Sigmoid colon (tissue), 7 donors: ENCODE data around the gene SNCAIP. TPM values are rescaled to one million over a fixed set of nuclear protein-coding genes. Genes with fewer than 3 reads are reported as not detected.

ENCODE experiments used
- DNase-seq: peaks from one replicate; pipeline ENCODE4 v3.0.0-alpha.2; 2019
- H3K27ac ChIP-seq, 4 donors: fragments of 200-600 bp; sonication (generic); one replicate each; pipeline ENCODE4 v1.5.1; 2016 to 2019; ENCODE audit warnings: mild to moderate bottlenecking in 1 of 4
- H3K27me3 ChIP-seq, 3 donors: fragments of 200-600 bp; sonication (generic); one replicate each; pipeline ENCODE4 v1.5.1; 2019; ENCODE audit warnings: mild to moderate bottlenecking in 1 of 3
- H3K36me3 ChIP-seq, 4 donors: fragments of 200-600 bp; sonication (generic); one replicate each; pipeline ENCODE4 v1.5.1; 2016 to 2019
- H3K4me1 ChIP-seq, 4 donors: fragments of 200-600 bp; sonication (generic); one replicate each; pipeline ENCODE4 v1.5.1; 2017 to 2019
- H3K4me3 ChIP-seq, 4 donors: fragments of 200-600 bp; sonication (generic); one replicate each; pipeline ENCODE4 v1.5.1; 2017 to 2019; ENCODE audit warnings: mild to moderate bottlenecking in 2 of 4, moderate library complexity in 1 of 4
- H3K9me3 ChIP-seq, 4 donors: fragments of 200-600 bp in 3 of 4; sonication (generic) in 3 of 4; one replicate each; pipeline versions ENCODE4 v1.5.1 to v1.6.1; 2013 to 2019
- CTCF ChIP-seq, 4 experiments: fragments of 450-650 bp in 3 of 4; fragments of 200-600 bp in 1 of 4; IDR thresholded peaks; one replicate each; pipeline ENCODE4 v1.5.1; 2016 to 2019; ENCODE audit warnings: antibody characterized with exemption in 4 of 4, mild to moderate bottlenecking in 3 of 4, moderate library complexity in 2 of 4
- EP300 ChIP-seq, 4 donors: sonication (generic); formaldehyde crosslinking; IDR thresholded peaks; one replicate each; pipeline ENCODE4 v1.6.1; 2017; ENCODE audit warnings: antibody characterized with exemption in 4 of 4
- POLR2A ChIP-seq, 2 donors: fragments of 450-650 bp; IDR thresholded peaks; one replicate each; pipeline ENCODE4 v1.6.1; 2016; ENCODE audit warnings: antibody characterized with exemption in 2 of 2, mild to moderate bottlenecking in 2 of 2, moderate library complexity in 2 of 2
- POLR2AphosphoS5 ChIP-seq, 4 donors: sonication (generic); formaldehyde crosslinking; IDR thresholded peaks; one replicate each; pipeline ENCODE4 v1.6.1; 2017; ENCODE audit warnings: antibody characterized with exemption in 4 of 4
- WGBS, 2 donors: extraction: QIAGEN DNeasy Blood & Tissue Kit; methylation state at CpG; one replicate each; pipeline ENCODE4 v1.1.7; 2013; 5-methylcytosine and 5-hydroxymethylcytosine counted together
- intact Hi-C: fragments of 100-400 bp; cut with DNase I; formaldehyde crosslinking; loops from one replicate; pipeline ENCODE4 v1.15.1; 2023
- polyA plus RNA-seq, 3 donors: library from polyadenylated mRNA; stranded (reverse); fragments of 200-250 nt; gene quantifications; one replicate each; pipeline ENCODE4 v1.2.3, GENCODE V29; 2013
- total RNA-seq, 4 donors: library from RNA; depleted of rRNA; stranded (reverse); fragments of >200 nt; gene quantifications; one replicate each; pipeline ENCODE4 v1.1.0, GENCODE V29; 2016
- donor health status: healthy with polysubstance abuse.
- donor health status: Bipolar disorder and iron deficiency.
- donor health status: healthy.

Gene SNCAIP
- total and polyA plus RNA-seq, 7 donors = 1.2 to 4.3 (median 3.2) TPM; not detected in 1

- 73 to 86% methylated on average over 3 of the region's 3 CpGs for WGBS, 2 donors
- intact Hi-C loops = no loop called here
- H3K27ac ChIP-seq = no peak overlapping the region
- no peaks in the 10 kb centered on the region for H3K27me3 ChIP-seq
- DNase-seq = no peak
- TF ChIP-seq POLR2AphosphoS5 (IDR thresholded peaks at IDR 0.05) (no peak), EP300 (IDR thresholded peaks at IDR 0.05) (no peak), POLR2A (IDR thresholded peaks at IDR 0.05) (no peak), CTCF (IDR thresholded peaks at IDR 0.05) (no peak)
- no peaks in the 10 kb centered on the region for H3K4me1 ChIP-seq
- no peaks in the 10 kb centered on the region for H3K36me3 ChIP-seq
- no peaks in the 10 kb centered on the region for H3K9me3 ChIP-seq
- no peak overlapping the region for H3K4me3 ChIP-seq
Measured at GRCh38 chr5:122341087-122341486, 29.1 kb downstream of the SNCAIP start.

GRCh38 chr5:122342256-122342655 is 30.2 kb downstream of the SNCAIP start:
- intact Hi-C loops = no loop called here
- H3K36me3 ChIP-seq = no peaks in the 10 kb centered on the region
- no peak for DNase-seq
- no peak overlapping the region for H3K27ac ChIP-seq
- H3K4me1 ChIP-seq = no peaks in the 10 kb centered on the region
- no peak overlapping the region for H3K4me3 ChIP-seq
- no peaks in the 10 kb centered on the region for H3K27me3 ChIP-seq
- H3K9me3 ChIP-seq = no peaks in the 10 kb centered on the region
- WGBS, 2 donors = 85 to 86% methylated on average over 4 of the region's 4 CpGs
- TF ChIP-seq POLR2AphosphoS5 (IDR thresholded peaks at IDR 0.05) (no peak), POLR2A (IDR thresholded peaks at IDR 0.05) (no peak), EP300 (IDR thresholded peaks at IDR 0.05) (no peak), CTCF (IDR thresholded peaks at IDR 0.05) (no peak)

DNA sequence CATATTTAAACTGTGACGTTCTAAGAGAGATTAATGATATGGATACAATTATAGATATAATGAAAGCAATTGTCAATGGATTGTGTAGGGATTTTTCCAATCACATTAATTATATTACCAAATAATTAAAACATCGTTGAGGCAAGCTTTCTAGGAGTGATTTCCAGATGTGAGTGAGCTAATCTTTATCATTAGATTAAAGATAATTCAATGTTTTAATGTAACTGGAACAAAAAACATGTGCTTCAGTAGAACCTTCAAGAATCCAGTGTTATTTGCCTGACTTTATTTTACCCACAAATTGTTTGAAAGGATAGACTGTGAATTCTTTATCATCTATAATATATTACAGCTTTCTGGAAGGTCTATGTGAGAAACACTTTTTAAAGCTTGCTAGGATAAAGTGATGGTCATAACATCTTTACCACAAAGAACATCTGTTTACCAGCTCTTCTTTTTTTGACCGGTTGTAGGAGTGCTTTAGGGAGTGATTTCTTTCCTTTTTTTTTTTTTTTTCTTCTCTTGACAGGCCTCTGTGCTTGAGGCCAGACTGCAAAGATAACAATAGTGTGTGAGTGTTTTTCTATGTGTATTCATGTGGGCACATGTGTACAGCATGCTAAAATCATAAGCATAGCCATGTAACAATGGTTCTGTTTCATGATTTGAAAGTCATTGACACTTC is 35.0 kb downstream of the SNCAIP start:
- H3K4me1 ChIP-seq = no peaks in the 10 kb centered on the region
- H3K27ac ChIP-seq = no peak overlapping the region
- H3K27me3 ChIP-seq = no peaks in the 10 kb centered on the region
- 76 to 82% methylated on average over 3 of the region's 3 CpGs for WGBS, 2 donors
- intact Hi-C loops = no loop called here
- TF ChIP-seq POLR2A (IDR thresholded peaks at IDR 0.05) (no peak), EP300 (IDR thresholded peaks at IDR 0.05) (no peak), POLR2AphosphoS5 (IDR thresholded peaks at IDR 0.05) (no peak), CTCF (IDR thresholded peaks at IDR 0.05) (no peak)
- H3K36me3 ChIP-seq = no peaks in the 10 kb centered on the region
- no peak for DNase-seq
- no peak overlapping the region for H3K4me3 ChIP-seq
- no peaks in the 10 kb centered on the region for H3K9me3 ChIP-seq

DNA sequence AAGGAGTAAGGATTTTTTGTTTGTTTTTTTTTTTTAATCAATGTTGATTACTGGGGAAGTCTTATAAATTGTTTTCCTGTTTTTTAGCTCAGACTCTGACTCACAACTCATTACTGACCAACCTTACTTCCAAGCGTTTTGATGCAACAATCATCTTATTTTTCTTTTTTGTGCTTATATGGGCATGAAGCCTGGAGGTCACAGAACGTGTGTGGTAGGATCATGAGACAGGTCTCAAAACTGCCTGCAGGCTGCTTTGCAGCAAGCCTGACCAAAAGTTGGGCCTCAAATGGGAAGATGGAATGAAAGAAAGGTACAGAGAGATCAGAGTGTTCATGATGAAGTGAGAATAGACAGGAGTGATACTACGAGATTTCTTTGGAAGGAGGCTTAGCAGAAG is 38.5 kb downstream of the SNCAIP start:
- Histone ChIP-seq H3K36me3 (no peaks in the 10 kb centered on the region), H3K27me3 (no peaks in the 10 kb centered on the region), H3K27ac (no peak overlapping the region), H3K4me3 (no peak overlapping the region), H3K9me3 (no peaks in the 10 kb centered on the region), H3K4me1 (peaks cover 0 to 9% (median 4%) of the 10 kb centered on the region in 4 donors)
- 76 to 80% methylated on average over 3 of the region's 3 CpGs for WGBS, 2 donors
- intact Hi-C loops = no loop called here
- DNase-seq = no peak
- TF ChIP-seq POLR2AphosphoS5 (IDR thresholded peaks at IDR 0.05) (no peak), POLR2A (IDR thresholded peaks at IDR 0.05) (no peak), EP300 (IDR thresholded peaks at IDR 0.05) (no peak), CTCF (IDR thresholded peaks at IDR 0.05) (no peak)
